A673 (cell line): ENCODE data around the gene ST7. TPM values are rescaled to one million over a fixed set of nuclear protein-coding genes. Genes with fewer than 3 reads are reported as not detected.

ENCODE experiments used
- BruUV-seq: library from RNA; stranded (reverse); fragments of 400-500 nt; replicated peaks from 2 replicates; lab custom pipeline; 2021; lab: Mats Ljungman, UMichigan
- CTCF ChIA-PET: fragments of 300-600 bp; sonication (Branson Sonifier 250); formaldehyde crosslinking; loops from one replicate; lab custom pipeline; 2022; ENCODE audit warnings: antibody characterized with exemption; lab: Charles Lee
- POLR2A ChIA-PET: fragments of 300-600 bp; sonication (Branson Sonifier 250); formaldehyde crosslinking; loops from one replicate; lab custom pipeline; 2022; ENCODE audit warnings: antibody characterized with exemption; ENCODE audit not compliant: low non-redundant PET; lab: Charles Lee
- DNase-seq: peaks from one replicate; pipeline ENCODE4 v3.0.0-alpha.2; 2015; ENCODE audit warnings: low spot score
- H3K27ac ChIP-seq: fragments of 200-600 bp; sonication (generic); 2 replicates; pipeline ENCODE4 v1.5.1; 2016; ENCODE audit warnings: mixed run types, low read depth, mild to moderate bottlenecking, mixed read lengths, antibody characterized with exemption, low read length; ENCODE audit not compliant: poor library complexity, severe bottlenecking
- H3K27me3 ChIP-seq: fragments of 200-600 bp; sonication (generic); replicated peaks from 2 replicates; pipeline ENCODE4 v1.6.1; 2017; ENCODE audit warnings: mixed run types, low read depth, mild to moderate bottlenecking, mixed read lengths, antibody characterized with exemption, low read length; ENCODE audit not compliant: insufficient read depth, poor library complexity
- H3K36me3 ChIP-seq: fragments of 200-600 bp; sonication (generic); 2 replicates; pipeline ENCODE4 v1.6.1; 2016; ENCODE audit warnings: mixed run types, mild to moderate bottlenecking, mixed read lengths, antibody characterized with exemption, low read length; ENCODE audit not compliant: insufficient read depth, poor library complexity, severe bottlenecking
- H3K4me1 ChIP-seq: fragments of 200-600 bp; sonication (generic); 2 replicates; pipeline ENCODE4 v1.6.1; 2017; ENCODE audit warnings: mixed run types, mild to moderate bottlenecking, mixed read lengths, antibody characterized with exemption, low read length; ENCODE audit not compliant: insufficient read depth, poor library complexity, severe bottlenecking
- H3K4me3 ChIP-seq: fragments of 200-600 bp; sonication (generic); 2 replicates; pipeline ENCODE4 v1.5.1; 2016; ENCODE audit warnings: low read depth, mixed run types, mild to moderate bottlenecking, mixed read lengths, low read length; ENCODE audit not compliant: poor library complexity, severe bottlenecking
- H3K9me3 ChIP-seq: fragments of 200-600 bp; sonication (generic); 2 replicates; pipeline ENCODE4 v1.6.1; 2016; ENCODE audit warnings: mixed run types, low read depth, mild to moderate bottlenecking, mixed read lengths, antibody characterized with exemption, low read length; ENCODE audit not compliant: poor library complexity, severe bottlenecking
- EZH2 ChIP-seq: fragments of 200-600 bp; sonication (generic); IDR thresholded peaks from 2 replicates; pipeline ENCODE4 v1.6.1; 2017; ENCODE audit warnings: borderline replicate concordance, low read depth, mild to moderate bottlenecking, mixed read lengths, antibody characterized with exemption, low read length; ENCODE audit not compliant: poor library complexity, severe bottlenecking
- intact Hi-C: fragments of 100-400 bp; cut with micrococcal nuclease; formaldehyde crosslinking; loops from one replicate; pipeline ENCODE4 v1.10.0; 2022; ENCODE audit not compliant: unreplicated experiment
- total RNA-seq: library from RNA; stranded (reverse); gene quantifications from 2 replicates; pipeline ENCODE4 v1.2.3, GENCODE V29; 2021
- TF ChIP-seq, protein P1 (sequence below): fragments of 300-800, 200-600 bp; sonication (generic); conservative IDR thresholded peaks from 2 replicates; pipeline ENCODE4 v1.5.1; 2017; ENCODE audit warnings: low read depth, mild to moderate bottlenecking, antibody characterized with exemption, low read length, moderate library complexity, mixed read lengths

Gene ST7
- total RNA-seq, 1 experiment from 2014 or later, result 24.3 TPM

GRCh38 chr7:117044664-117045063, 91.4 kb downstream of the ST7 start:
- POLR2A ChIA-PET, result no interaction called here
- no TSS peak for BruUV-seq
- H3K4me3 ChIP-seq, result no peak overlapping the region
- H3K27ac ChIP-seq, result no peak overlapping the region
- no peaks in the 10 kb centered on the region for H3K36me3 ChIP-seq
- intact Hi-C loops, result no loop called here
- H3K4me1 ChIP-seq, result no peaks in the 10 kb centered on the region
- CTCF ChIA-PET, result no interaction called here
- no peaks in the 10 kb centered on the region for H3K27me3 ChIP-seq
- H3K9me3 ChIP-seq, result no peaks in the 10 kb centered on the region
- no peak for DNase-seq
- no peak for TF ChIP-seq EZH2
- TF ChIP-seq, protein P1, sequence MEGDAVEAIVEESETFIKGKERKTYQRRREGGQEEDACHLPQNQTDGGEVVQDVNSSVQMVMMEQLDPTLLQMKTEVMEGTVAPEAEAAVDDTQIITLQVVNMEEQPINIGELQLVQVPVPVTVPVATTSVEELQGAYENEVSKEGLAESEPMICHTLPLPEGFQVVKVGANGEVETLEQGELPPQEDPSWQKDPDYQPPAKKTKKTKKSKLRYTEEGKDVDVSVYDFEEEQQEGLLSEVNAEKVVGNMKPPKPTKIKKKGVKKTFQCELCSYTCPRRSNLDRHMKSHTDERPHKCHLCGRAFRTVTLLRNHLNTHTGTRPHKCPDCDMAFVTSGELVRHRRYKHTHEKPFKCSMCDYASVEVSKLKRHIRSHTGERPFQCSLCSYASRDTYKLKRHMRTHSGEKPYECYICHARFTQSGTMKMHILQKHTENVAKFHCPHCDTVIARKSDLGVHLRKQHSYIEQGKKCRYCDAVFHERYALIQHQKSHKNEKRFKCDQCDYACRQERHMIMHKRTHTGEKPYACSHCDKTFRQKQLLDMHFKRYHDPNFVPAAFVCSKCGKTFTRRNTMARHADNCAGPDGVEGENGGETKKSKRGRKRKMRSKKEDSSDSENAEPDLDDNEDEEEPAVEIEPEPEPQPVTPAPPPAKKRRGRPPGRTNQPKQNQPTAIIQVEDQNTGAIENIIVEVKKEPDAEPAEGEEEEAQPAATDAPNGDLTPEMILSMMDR, result no peak

GRCh38 chr7:117045927-117046710, 92.8 kb downstream of the ST7 start:
- H3K4me3 ChIP-seq, result no peak overlapping the region
- peaks cover 4% of the 10 kb centered on the region for H3K4me1 ChIP-seq
- no peaks in the 10 kb centered on the region for H3K9me3 ChIP-seq
- POLR2A ChIA-PET, result no interaction called here
- CTCF ChIA-PET, result no interaction called here
- no peaks in the 10 kb centered on the region for H3K27me3 ChIP-seq
- no peak for DNase-seq
- TF ChIP-seq, protein P1, result no peak
- no peak for TF ChIP-seq EZH2
- no TSS peak for BruUV-seq
- intact Hi-C loops, result no loop called here
- H3K27ac ChIP-seq, result no peak overlapping the region
- H3K36me3 ChIP-seq, result no peaks in the 10 kb centered on the region

- CTCF ChIA-PET, result no interaction called here
Measured at GRCh38 chr7:117047496-117047895, 94.2 kb downstream of the ST7 start.

More at GRCh38 chr7:117047496-117047895, 94.2 kb downstream of the ST7 start:
- peaks cover 4% of the 10 kb centered on the region for H3K4me1 ChIP-seq
- no peaks in the 10 kb centered on the region for H3K27me3 ChIP-seq
- POLR2A ChIA-PET, result no interaction called here
- H3K27ac ChIP-seq, result no peak overlapping the region
- DNase-seq, result no peak
- no peak for TF ChIP-seq EZH2
- TF ChIP-seq, protein P1, result no peak
- BruUV-seq, result no TSS peak
- H3K9me3 ChIP-seq, result no peaks in the 10 kb centered on the region
- H3K4me3 ChIP-seq, result no peak overlapping the region
- intact Hi-C loops, result no loop called here
- H3K36me3 ChIP-seq, result no peaks in the 10 kb centered on the region
